Measurements from ENCODE around the gene ENO4. TPM values are rescaled to one million over a fixed set of nuclear protein-coding genes. Genes with fewer than 3 reads are reported as not detected.

ENO4 gene
- total and polyA plus RNA-seq, 10 of the 15 experiments (the other 5 are each of a cell fraction or from before 2014, with no cell fraction given) = 0.12 to 0.37 (median 0.18) TPM; not detected in 7

DNA sequence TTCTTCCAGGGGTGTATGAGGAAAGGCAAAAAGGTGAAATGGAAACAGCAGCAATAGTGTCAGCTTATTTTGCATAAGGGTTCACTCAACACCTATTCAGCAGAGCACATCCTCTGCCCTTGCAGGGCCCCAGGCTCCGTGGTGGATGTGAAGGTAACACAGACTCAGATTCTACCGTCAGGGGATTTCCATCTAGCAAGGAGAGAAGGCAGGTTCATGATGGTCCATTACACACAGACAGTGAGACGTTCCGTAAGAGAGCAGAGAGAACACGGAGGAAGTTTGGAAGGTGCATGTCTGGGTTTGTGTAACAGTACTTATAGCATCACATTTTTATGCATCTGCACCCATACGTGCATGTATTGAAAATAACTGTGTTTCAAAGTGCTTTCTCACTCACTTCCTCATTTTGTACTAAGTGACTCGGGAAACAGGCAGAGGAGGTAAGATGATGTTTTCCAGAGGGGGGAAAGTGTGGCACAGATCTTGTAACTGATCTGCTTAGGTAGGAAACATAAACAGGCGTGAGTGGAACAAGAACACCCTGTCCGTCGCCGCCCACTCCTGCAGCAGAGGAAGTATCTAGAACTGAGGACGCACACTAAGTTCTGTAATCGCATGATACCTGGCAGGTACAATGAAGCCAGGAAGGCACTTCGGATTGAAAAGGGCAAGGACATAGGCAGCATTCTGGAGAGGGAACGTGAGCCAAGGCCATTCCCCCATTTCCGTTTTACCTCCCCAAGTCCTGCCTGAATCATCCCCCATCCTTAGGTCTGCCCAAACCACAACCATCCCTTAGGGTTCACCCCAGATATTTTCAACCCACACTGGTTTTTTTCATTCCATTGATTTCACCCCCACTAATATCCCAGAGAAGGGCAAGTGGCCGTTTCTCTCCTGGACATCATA is 1.0 kb upstream of the ENO4 start (continued):
- TF ChIP-seq RELA (IDR thresholded peaks at IDR 0.05; ENCODE audit: borderline replicate concordance, partially characterized antibody) = no peak
- peak; percentile 63; the same call in 1 of the 2 replicates for TF ChIP-seq PAX5 (IDR thresholded peaks at IDR 0.05; ENCODE audit: borderline replicate concordance, low read depth, low read length)
- no peak for TF ChIP-seq NR2F1 (conservative IDR thresholded peaks at IDR 0.05)
- TF ChIP-seq, protein P1, sequence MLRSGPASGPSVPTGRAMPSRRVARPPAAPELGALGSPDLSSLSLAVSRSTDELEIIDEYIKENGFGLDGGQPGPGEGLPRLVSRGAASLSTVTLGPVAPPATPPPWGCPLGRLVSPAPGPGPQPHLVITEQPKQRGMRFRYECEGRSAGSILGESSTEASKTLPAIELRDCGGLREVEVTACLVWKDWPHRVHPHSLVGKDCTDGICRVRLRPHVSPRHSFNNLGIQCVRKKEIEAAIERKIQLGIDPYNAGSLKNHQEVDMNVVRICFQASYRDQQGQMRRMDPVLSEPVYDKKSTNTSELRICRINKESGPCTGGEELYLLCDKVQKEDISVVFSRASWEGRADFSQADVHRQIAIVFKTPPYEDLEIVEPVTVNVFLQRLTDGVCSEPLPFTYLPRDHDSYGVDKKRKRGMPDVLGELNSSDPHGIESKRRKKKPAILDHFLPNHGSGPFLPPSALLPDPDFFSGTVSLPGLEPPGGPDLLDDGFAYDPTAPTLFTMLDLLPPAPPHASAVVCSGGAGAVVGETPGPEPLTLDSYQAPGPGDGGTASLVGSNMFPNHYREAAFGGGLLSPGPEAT (IDR thresholded peaks at IDR 0.05; ENCODE audit: low read depth) = peak; percentile 74
- TF ChIP-seq KAT2A (conservative IDR thresholded peaks at IDR 0.05; ENCODE audit: control insufficient read depth, low read depth, low read length) = no peak
- TF ChIP-seq, protein P2, sequence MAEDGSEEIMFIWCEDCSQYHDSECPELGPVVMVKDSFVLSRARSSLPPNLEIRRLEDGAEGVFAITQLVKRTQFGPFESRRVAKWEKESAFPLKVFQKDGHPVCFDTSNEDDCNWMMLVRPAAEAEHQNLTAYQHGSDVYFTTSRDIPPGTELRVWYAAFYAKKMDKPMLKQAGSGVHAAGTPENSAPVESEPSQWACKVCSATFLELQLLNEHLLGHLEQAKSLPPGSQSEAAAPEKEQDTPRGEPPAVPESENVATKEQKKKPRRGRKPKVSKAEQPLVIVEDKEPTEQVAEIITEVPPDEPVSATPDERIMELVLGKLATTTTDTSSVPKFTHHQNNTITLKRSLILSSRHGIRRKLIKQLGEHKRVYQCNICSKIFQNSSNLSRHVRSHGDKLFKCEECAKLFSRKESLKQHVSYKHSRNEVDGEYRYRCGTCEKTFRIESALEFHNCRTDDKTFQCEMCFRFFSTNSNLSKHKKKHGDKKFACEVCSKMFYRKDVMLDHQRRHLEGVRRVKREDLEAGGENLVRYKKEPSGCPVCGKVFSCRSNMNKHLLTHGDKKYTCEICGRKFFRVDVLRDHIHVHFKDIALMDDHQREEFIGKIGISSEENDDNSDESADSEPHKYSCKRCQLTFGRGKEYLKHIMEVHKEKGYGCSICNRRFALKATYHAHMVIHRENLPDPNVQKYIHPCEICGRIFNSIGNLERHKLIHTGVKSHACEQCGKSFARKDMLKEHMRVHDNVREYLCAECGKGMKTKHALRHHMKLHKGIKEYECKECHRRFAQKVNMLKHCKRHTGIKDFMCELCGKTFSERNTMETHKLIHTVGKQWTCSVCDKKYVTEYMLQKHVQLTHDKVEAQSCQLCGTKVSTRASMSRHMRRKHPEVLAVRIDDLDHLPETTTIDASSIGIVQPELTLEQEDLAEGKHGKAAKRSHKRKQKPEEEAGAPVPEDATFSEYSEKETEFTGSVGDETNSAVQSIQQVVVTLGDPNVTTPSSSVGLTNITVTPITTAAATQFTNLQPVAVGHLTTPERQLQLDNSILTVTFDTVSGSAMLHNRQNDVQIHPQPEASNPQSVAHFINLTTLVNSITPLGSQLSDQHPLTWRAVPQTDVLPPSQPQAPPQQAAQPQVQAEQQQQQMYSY (CRISPR knock-in tag; IDR thresholded peaks at IDR 0.05) = no peak
- TF ChIP-seq SP1 (IDR thresholded peaks at IDR 0.05; ENCODE audit: low read depth, low read length) = no peak
- 0 out of 2 replicates have a peak, but pooled peaks have one; percentile 21 for TF ChIP-seq IKZF1 (conservative IDR thresholded peaks at IDR 0.05)
- TF ChIP-seq EGR1 (IDR thresholded peaks at IDR 0.05; ENCODE audit: borderline replicate concordance in 1 of 2, low read depth in 2 of 2, low read length in 2 of 2) = no peak
- TF ChIP-seq CHD4 (IDR thresholded peaks at IDR 0.05) = no peak
- TF ChIP-seq SMARCA5 (IDR thresholded peaks at IDR 0.05) = no peak
- peak; percentile 43; the same call in 1 of the 2 replicates for TF ChIP-seq CREB1 (IDR thresholded peaks at IDR 0.05; ENCODE audit: low read depth)
- TF ChIP-seq ZBED1 (IDR thresholded peaks at IDR 0.05; ENCODE audit: borderline replicate concordance) = no peak
- TF ChIP-seq BHLHE40 (IDR thresholded peaks at IDR 0.05; ENCODE audit: borderline replicate concordance in 1 of 2, low read depth in 2 of 2, low read length in 1 of 2) = 0 out of 4 replicates have a peak, but pooled peaks of 1 of the 2 experiments have one; percentile 15
- TF ChIP-seq NRF1 (conservative IDR thresholded peaks at IDR 0.05; ENCODE audit: low read depth, low read length) = no peak
- TF ChIP-seq, protein P3, sequence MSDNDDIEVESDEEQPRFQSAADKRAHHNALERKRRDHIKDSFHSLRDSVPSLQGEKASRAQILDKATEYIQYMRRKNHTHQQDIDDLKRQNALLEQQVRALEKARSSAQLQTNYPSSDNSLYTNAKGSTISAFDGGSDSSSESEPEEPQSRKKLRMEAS (IDR thresholded peaks at IDR 0.05; ENCODE audit: low read depth, low read length) = no peak
- peak; percentile 43; the same call in 1 of the 2 replicates for TF ChIP-seq DPF2 (IDR thresholded peaks at IDR 0.05)
- TF ChIP-seq WRNIP1 (IDR thresholded peaks at IDR 0.05; ENCODE audit: borderline replicate concordance, low read depth, low read length) = no peak
- TF ChIP-seq MYB (IDR thresholded peaks at IDR 0.05; ENCODE audit: borderline replicate concordance, low read depth, low read length) = no peak
- no peak for TF ChIP-seq SUZ12 (IDR thresholded peaks at IDR 0.05; ENCODE audit: unreplicated experiment)
- TF ChIP-seq NR2C1 (IDR thresholded peaks at IDR 0.05) = no peak
- peak; percentile 21 to 49; a peak in 3 of 4 replicates for TF ChIP-seq IKZF2 (IDR thresholded peaks at IDR 0.05)
- TF ChIP-seq RCOR1 (conservative IDR thresholded peaks at IDR 0.05; ENCODE audit: low read depth, low read length) = 0 out of 2 replicates have a peak, but pooled peaks have one; percentile 40
- 0 out of 3 replicates have a peak, but pooled peaks have one; percentile 53 for TF ChIP-seq POU2F2 (IDR thresholded peaks at IDR 0.05; ENCODE audit: borderline replicate concordance, low read depth, low read length)
